PFSK-1 (cell line): ENCODE measurements around the gene CREB3.

Experiments
- FOXP2 ChIP-seq: optimal IDR thresholded peaks from 2 replicates; pipeline ENCODE3; 2011; ENCODE audit warnings: borderline replicate concordance, control low read depth, inconsistent platforms; ENCODE audit not compliant: insufficient read depth; ENCODE audit errors: extremely low read length, extremely low read depth
- POLR2AphosphoS5 ChIP-seq: IDR thresholded peaks from 2 replicates; pipeline ENCODE4 v1.6.1; 2012; ENCODE audit warnings: low read depth, mild to moderate bottlenecking, control low read depth, low read length, moderate library complexity
- REST ChIP-seq, 2 experiments: IDR thresholded peaks; 2 replicates each; pipeline versions ENCODE4 v1.6.1 to v1.8.0; 2011 to 2012; ENCODE audit warnings: low read depth in 2 of 2, low read length in 2 of 2, control low read depth in 1 of 2, inconsistent platforms in 1 of 2, mild to moderate bottlenecking in 1 of 2, moderate library complexity in 1 of 2; ENCODE audit not compliant: insufficient read depth in 1 of 2
- SIN3A ChIP-seq: IDR thresholded peaks from 2 replicates; pipeline ENCODE4 v1.6.1; 2012; ENCODE audit warnings: mild to moderate bottlenecking, low read length, moderate library complexity, borderline replicate concordance; ENCODE audit not compliant: insufficient read depth
- TAF1 ChIP-seq: IDR thresholded peaks from 2 replicates; pipeline ENCODE4 v1.6.1; 2012; ENCODE audit warnings: low read length, control low read depth, borderline replicate concordance; ENCODE audit not compliant: insufficient read depth

CREB3 gene

GRCh38 chr9:35730486-35730854, 2.0 kb upstream of the CREB3 start:
- no peak for TF ChIP-seq FOXP2
- TF ChIP-seq TAF1: no peak
- TF ChIP-seq REST (IDR thresholded peaks at IDR 0.05; ENCODE audit: insufficient read depth in 1 of 2, low read depth in 2 of 2, low read length in 2 of 2): no peak
- TF ChIP-seq POLR2AphosphoS5: no peak
- TF ChIP-seq SIN3A: no peak

GRCh38 chr9:35731415-35732184, 866 bp upstream of the CREB3 start:
- TF ChIP-seq REST (IDR thresholded peaks at IDR 0.05; ENCODE audit: insufficient read depth in 1 of 2, low read depth in 2 of 2, low read length in 2 of 2): no peak
- TF ChIP-seq POLR2AphosphoS5: no peak
- no peak for TF ChIP-seq FOXP2
- no peak; the same call in 1 of the 2 replicates for TF ChIP-seq SIN3A
- TF ChIP-seq TAF1: no peak

GRCh38 chr9:35732800-35733541, 505 bp downstream of the CREB3 start:
- no peak for TF ChIP-seq SIN3A
- TF ChIP-seq REST (IDR thresholded peaks at IDR 0.05; ENCODE audit: insufficient read depth in 1 of 2, low read depth in 2 of 2, low read length in 2 of 2): no peak
- TF ChIP-seq TAF1: no peak
- TF ChIP-seq POLR2AphosphoS5: no peak
- no peak for TF ChIP-seq FOXP2

- TF ChIP-seq TAF1 (no peak), FOXP2 (no peak), REST (IDR thresholded peaks at IDR 0.05; ENCODE audit: insufficient read depth in 1 of 2, low read depth in 2 of 2, low read length in 2 of 2) (no peak), SIN3A (no peak), POLR2AphosphoS5 (no peak)
Observed at GRCh38 chr9:35734096-35734495, 1.6 kb downstream of the CREB3 start.
